Loucy (cell line): ENCODE measurements around the gene TAS2R20.

ENCODE experiments used
- H2AFZ ChIP-seq: fragments of 200-600 bp; sonication (generic); 2 replicates; pipeline ENCODE4 v1.6.0; 2016; ENCODE audit warnings: antibody characterized with exemption, mild to moderate bottlenecking, low read length, moderate library complexity
- H3F3A ChIP-seq: fragments of 200-600 bp; 2 replicates; pipeline ENCODE4 v1.6.0; 2016; ENCODE audit warnings: antibody characterized with exemption, low read depth, mild to moderate bottlenecking
- H3K27me3 ChIP-seq: fragments of 200-600 bp; sonication (generic); 2 replicates; pipeline ENCODE4 v1.6.1; 2014; ENCODE audit warnings: low read length, mild to moderate bottlenecking; ENCODE audit not compliant: insufficient read depth, poor library complexity, severe bottlenecking
- H3K36me3 ChIP-seq: fragments of 200-600 bp; sonication (generic); 2 replicates; pipeline ENCODE4 v1.6.1; 2016; ENCODE audit warnings: low read length; ENCODE audit not compliant: insufficient read depth
- H3K4me1 ChIP-seq: fragments of 200-600 bp; sonication (generic); 2 replicates; pipeline ENCODE4 v1.5.1; 2014; ENCODE audit warnings: low read length, mild to moderate bottlenecking; ENCODE audit not compliant: insufficient read depth, poor library complexity, severe bottlenecking
- H3K4me2 ChIP-seq: fragments of 200-600 bp; sonication (generic); 2 replicates; pipeline ENCODE4 v1.6.0; 2014; ENCODE audit warnings: antibody characterized with exemption, low read length, low read depth, mild to moderate bottlenecking; ENCODE audit not compliant: poor library complexity, severe bottlenecking
- H3K4me3 ChIP-seq: fragments of 200-600 bp; sonication (generic); 2 replicates; pipeline ENCODE4 v1.5.1; 2014; ENCODE audit warnings: low read length, mild to moderate bottlenecking, mixed read lengths; ENCODE audit not compliant: poor library complexity, severe bottlenecking
- H3K79me2 ChIP-seq: fragments of 200-600 bp; sonication (generic); 2 replicates; pipeline ENCODE4 v1.6.1; 2014; ENCODE audit warnings: low read length; ENCODE audit not compliant: insufficient read depth
- H3K9ac ChIP-seq: fragments of 200-600 bp; sonication (generic); 2 replicates; pipeline ENCODE4 v1.6.0; 2014; ENCODE audit warnings: mild to moderate bottlenecking, low read depth, low read length, moderate library complexity; ENCODE audit not compliant: poor library complexity, severe bottlenecking
- H3K9me2 ChIP-seq: fragments of 200-600 bp; sonication (generic); replicated peaks from 2 replicates; pipeline ENCODE4 v1.6.1; 2016; ENCODE audit warnings: low read depth, low read length, mixed read lengths
- H3K9me3 ChIP-seq: fragments of 200-600 bp; sonication (generic); 2 replicates; pipeline ENCODE4 v1.6.1; 2014; ENCODE audit warnings: mild to moderate bottlenecking, antibody characterized with exemption, low read length, low read depth; ENCODE audit not compliant: insufficient read depth
- H4K20me1 ChIP-seq: fragments of 200-600 bp; sonication (generic); 2 replicates; pipeline ENCODE4 v1.6.0; 2014; ENCODE audit warnings: antibody characterized with exemption, low read length, mild to moderate bottlenecking; ENCODE audit not compliant: insufficient read depth, poor library complexity, severe bottlenecking
- EZH2phosphoT487 ChIP-seq: fragments of 200-600 bp; IDR thresholded peaks from 2 replicates; pipeline ENCODE4 v1.6.1; 2018; ENCODE audit warnings: antibody characterized with exemption, mild to moderate bottlenecking, moderate library complexity, borderline replicate concordance
- TF ChIP-seq, protein P1 (sequence below): fragments of 200-600 bp; sonication (generic); conservative IDR thresholded peaks from 2 replicates; pipeline ENCODE4 v1.5.1; 2014; ENCODE audit warnings: mild to moderate bottlenecking, antibody characterized with exemption, low read length

Gene TAS2R20

DNA sequence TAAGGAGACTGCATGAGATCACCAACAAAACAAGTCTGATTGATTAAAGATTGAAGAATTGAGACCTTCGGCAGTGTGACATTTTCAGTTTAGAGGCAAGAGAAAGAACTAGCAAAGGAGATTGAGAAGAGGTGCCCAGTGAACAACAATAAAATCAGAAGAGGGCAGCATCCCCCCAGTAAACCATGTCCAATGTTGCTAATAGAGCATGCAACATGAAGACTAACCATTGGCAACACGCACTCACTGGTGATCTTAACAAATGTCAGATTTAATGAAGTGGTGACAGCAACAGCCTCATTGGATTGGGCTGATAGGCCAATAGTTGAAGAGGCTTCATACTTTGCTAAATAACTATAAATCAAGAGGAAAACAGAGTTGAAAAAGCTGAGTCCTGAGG, 38.3 kb downstream of the TAS2R20 start:
- H3K9me3 ChIP-seq = no peaks in the 10 kb centered on the region
- TF ChIP-seq EZH2phosphoT487 = no peak
- TF ChIP-seq, protein P1, sequence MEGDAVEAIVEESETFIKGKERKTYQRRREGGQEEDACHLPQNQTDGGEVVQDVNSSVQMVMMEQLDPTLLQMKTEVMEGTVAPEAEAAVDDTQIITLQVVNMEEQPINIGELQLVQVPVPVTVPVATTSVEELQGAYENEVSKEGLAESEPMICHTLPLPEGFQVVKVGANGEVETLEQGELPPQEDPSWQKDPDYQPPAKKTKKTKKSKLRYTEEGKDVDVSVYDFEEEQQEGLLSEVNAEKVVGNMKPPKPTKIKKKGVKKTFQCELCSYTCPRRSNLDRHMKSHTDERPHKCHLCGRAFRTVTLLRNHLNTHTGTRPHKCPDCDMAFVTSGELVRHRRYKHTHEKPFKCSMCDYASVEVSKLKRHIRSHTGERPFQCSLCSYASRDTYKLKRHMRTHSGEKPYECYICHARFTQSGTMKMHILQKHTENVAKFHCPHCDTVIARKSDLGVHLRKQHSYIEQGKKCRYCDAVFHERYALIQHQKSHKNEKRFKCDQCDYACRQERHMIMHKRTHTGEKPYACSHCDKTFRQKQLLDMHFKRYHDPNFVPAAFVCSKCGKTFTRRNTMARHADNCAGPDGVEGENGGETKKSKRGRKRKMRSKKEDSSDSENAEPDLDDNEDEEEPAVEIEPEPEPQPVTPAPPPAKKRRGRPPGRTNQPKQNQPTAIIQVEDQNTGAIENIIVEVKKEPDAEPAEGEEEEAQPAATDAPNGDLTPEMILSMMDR = peak; percentile 30
- H4K20me1 ChIP-seq = no peaks in the 10 kb centered on the region
- no peaks in the 10 kb centered on the region for H3K4me1 ChIP-seq
- H3K36me3 ChIP-seq = no peaks in the 10 kb centered on the region
- H3K4me3 ChIP-seq = no peak overlapping the region
- H3K9ac ChIP-seq = no peak overlapping the region
- H3K79me2 ChIP-seq = no peaks in the 10 kb centered on the region
- no peak overlapping the region for H2AFZ ChIP-seq
- no peak overlapping the region for H3K4me2 ChIP-seq
- H3F3A ChIP-seq = no peaks in the 10 kb centered on the region
- no peaks in the 10 kb centered on the region for H3K27me3 ChIP-seq
- no peaks in the 10 kb centered on the region for H3K9me2 ChIP-seq

DNA sequence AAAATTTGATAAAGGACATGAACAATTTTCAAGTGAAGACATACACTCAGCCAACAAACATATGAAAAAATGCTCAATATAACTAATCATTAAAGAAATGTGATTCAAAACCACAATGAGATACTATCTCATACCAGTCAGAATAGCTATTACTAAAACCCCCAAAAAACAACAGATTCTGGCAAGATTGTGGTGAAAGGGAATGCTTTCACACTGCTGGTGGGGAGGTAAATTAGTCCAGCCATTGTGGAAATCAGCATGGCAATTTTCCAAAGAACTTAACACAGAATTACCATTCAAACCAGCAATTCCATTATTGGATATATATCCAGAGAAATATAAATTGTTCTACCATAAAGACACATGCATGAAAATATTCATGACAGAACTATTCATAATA, 40.4 kb downstream of the TAS2R20 start:
- Histone ChIP-seq H3K9me2 (no peaks in the 10 kb centered on the region), H3K4me1 (no peaks in the 10 kb centered on the region), H4K20me1 (no peaks in the 10 kb centered on the region), H3K9me3 (no peaks in the 10 kb centered on the region), H3K4me2 (no peak overlapping the region), H3K79me2 (no peaks in the 10 kb centered on the region), H3K36me3 (no peaks in the 10 kb centered on the region), H3F3A (no peaks in the 10 kb centered on the region), H3K4me3 (no peak overlapping the region), H3K9ac (no peak overlapping the region), H3K27me3 (no peaks in the 10 kb centered on the region), H2AFZ (no peak overlapping the region)
- TF ChIP-seq, protein P1 = no peak

DNA sequence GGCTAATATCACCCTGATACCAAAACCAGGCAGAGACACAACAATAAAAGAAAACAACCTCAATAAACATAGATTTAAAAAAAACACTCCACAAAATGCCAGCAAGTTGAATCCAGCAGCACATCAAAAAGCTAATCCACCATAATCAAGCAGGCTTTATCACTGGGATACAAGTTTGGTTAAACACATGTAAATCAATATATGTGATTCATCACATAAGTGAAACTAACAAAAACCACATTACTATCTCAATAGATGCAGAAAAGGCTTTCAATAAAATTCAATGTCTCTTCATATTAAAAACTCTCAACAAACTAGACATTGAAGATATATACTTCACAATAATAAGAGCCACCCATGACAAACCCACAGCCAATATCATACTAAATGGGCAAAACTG, 42.0 kb downstream of the TAS2R20 start:
- no peaks in the 10 kb centered on the region for H3K9me2 ChIP-seq
- no peaks in the 10 kb centered on the region for H3K36me3 ChIP-seq
- no peak overlapping the region for H3K4me3 ChIP-seq
- H4K20me1 ChIP-seq = no peaks in the 10 kb centered on the region
- no peaks in the 10 kb centered on the region for H3K27me3 ChIP-seq
- TF ChIP-seq, protein P1 = no peak
- TF ChIP-seq EZH2phosphoT487 = no peak
- no peak overlapping the region for H3K4me2 ChIP-seq
- H2AFZ ChIP-seq = no peak overlapping the region
- H3K79me2 ChIP-seq = no peaks in the 10 kb centered on the region
- H3K9ac ChIP-seq = no peak overlapping the region
- H3F3A ChIP-seq = no peaks in the 10 kb centered on the region
- H3K9me3 ChIP-seq = no peaks in the 10 kb centered on the region
- no peaks in the 10 kb centered on the region for H3K4me1 ChIP-seq
